ENCODE results near the gene KNTC1. TPM values are rescaled to one million over a fixed set of nuclear protein-coding genes. Genes with fewer than 3 reads are reported as not detected.
"Not testable (repeated sequence)": the region's sequence is repeated elsewhere in the genome, so short reads cannot be mapped to it uniquely, and the experiment has no call there.

Gene KNTC1
- total RNA-seq, 2 experiments from 2014 or later: 124 to 136 TPM

DNA sequence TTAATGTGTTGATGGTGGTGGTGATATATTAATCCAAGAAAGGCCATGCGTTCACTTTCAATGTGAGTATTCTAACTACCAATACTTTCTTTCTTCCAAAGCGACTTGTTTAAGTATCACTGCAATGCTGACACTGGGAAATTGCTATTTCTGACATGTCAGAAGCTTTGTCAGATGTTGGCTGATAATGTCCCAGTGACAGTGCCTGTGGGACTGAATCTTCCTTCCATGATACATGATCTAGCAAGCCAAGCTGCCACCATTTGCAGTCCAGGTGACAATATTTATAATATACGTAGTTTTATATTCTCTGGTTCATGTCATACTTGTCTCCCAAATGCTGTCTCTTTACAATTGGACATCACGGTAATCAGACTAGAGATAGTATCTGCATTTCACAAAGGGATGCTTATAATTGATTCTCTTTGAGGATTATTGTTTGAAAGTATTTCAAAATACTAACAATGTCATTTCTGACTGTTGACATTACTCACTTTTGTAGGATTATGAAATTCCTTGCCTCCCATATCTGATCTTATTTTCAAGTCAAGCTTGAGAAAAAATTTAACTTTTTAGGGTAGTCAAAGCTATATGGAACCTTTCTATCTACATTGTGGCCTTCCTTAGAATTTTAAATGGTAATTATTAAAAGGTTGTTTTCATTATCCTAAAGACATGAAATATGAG is 57.3 kb downstream of the KNTC1 start:
- CTCF ChIA-PET: interaction anchor here (0.6 to 1.1 kb wide), 2 partner anchors 49 to 177 kb away, joined by 3 to 4 read pairs; no protein-coding TSS in a partner anchor
- Mint-ChIP-seq H3K4me3 (no peak overlapping the region), H3K27me3 (no peaks in the 10 kb centered on the region), H3K36me3 (ENCODE audit: low read depth) (peaks cover 44% of the 10 kb centered on the region), H3K4me1 (no peaks in the 10 kb centered on the region), H3K27ac (no peak overlapping the region), H3K9me3 (no peaks in the 10 kb centered on the region)
- no peak for DNase-seq
- POLR2A ChIA-PET: interaction anchor here (0.6 kb wide), 1 partner anchor 29 kb away, joined by 3 read pairs; no protein-coding TSS in a partner anchor

DNA sequence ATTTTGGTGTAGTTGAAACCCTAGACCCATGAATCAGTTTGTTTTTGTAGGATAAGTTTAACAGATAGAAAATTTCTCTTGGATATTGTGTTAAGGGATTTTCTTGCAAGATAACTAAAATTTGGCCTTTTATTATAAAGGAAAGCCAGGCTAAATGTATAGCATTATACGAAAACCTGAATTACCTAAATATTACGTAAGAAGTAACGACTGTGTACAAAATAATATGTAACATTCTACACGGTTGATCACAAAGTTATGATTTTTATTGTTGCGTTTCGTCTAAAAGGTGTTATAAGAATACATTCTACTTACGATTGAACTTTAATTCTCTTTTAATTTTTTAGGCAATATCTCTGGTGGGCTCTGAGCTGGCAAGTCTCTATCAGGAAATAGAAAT is 63.9 kb downstream of the KNTC1 start:
- Mint-ChIP-seq H3K27me3 (no peaks in the 10 kb centered on the region), H3K4me3 (no peak overlapping the region), H3K9me3 (no peaks in the 10 kb centered on the region), H3K36me3 (ENCODE audit: low read depth) (peaks cover 40% of the 10 kb centered on the region), H3K4me1 (peaks cover 3% of the 10 kb centered on the region), H3K27ac (no peak overlapping the region)
- no peak for DNase-seq
- CTCF ChIA-PET: no interaction called here
- POLR2A ChIA-PET: no interaction called here

DNA sequence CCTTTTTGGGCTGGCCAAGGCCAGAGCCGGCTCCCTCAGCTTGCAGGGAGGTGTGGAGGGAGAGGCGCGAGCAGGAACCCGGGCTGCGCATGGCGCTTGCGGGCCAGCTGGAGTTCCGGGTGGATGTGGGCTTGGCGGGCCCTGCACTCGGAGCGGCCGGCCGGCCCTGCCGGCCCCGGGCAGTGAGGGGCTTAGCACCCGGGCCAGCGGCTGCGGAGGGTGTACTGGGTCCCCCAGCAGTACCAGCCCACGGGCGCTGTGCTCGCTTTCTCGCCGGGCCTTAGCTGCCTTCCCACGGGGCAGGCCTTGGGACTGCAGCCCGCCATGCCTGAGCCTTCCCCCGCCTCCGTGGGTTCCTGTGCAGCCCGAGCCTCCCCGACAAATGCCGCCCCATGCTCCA is 64.9 kb downstream of the KNTC1 start:
- H3K27ac Mint-ChIP-seq, DNase-seq, POLR2A ChIA-PET, H3K4me1 Mint-ChIP-seq, H3K4me3 Mint-ChIP-seq, CTCF ChIA-PET, H3K27me3 Mint-ChIP-seq, H3K9me3 Mint-ChIP-seq: not testable (repeated sequence)
- peaks cover 43% of the 10 kb centered on the region for H3K36me3 Mint-ChIP-seq (ENCODE audit: low read depth)

DNA sequence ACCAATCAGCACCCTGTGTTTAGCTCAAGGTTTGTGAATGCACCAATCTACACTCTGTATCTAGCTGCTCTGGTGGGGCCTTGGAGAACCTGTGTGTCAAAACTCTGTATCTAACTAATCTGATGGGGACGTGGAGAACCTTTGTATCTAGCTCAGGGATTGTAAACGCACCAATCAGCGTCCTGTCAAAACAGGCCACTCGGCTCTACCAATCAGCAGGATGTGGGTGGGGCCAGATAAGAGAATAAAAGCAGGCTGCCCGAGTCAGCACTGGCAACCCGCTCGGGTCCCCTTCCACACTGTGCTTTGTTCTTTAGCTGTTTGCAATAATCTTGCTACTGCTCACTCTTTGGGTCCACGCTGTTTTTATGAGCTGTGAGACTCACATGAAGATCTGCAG is 65.5 kb downstream of the KNTC1 start:
- H3K27me3 Mint-ChIP-seq, H3K4me1 Mint-ChIP-seq, H3K27ac Mint-ChIP-seq, H3K4me3 Mint-ChIP-seq, DNase-seq, H3K9me3 Mint-ChIP-seq: not testable (repeated sequence)
- H3K36me3 Mint-ChIP-seq (ENCODE audit: low read depth): peaks cover 46% of the 10 kb centered on the region
- ChIA-PET CTCF (interaction anchor here (2.0 kb wide), 1 partner anchor 18 kb away, joined by 5 read pairs; no protein-coding TSS in a partner anchor), POLR2A (interaction anchor here (0.7 kb wide), 1 partner anchor 25 kb away, joined by 3 read pairs; no protein-coding TSS in a partner anchor)

DNA sequence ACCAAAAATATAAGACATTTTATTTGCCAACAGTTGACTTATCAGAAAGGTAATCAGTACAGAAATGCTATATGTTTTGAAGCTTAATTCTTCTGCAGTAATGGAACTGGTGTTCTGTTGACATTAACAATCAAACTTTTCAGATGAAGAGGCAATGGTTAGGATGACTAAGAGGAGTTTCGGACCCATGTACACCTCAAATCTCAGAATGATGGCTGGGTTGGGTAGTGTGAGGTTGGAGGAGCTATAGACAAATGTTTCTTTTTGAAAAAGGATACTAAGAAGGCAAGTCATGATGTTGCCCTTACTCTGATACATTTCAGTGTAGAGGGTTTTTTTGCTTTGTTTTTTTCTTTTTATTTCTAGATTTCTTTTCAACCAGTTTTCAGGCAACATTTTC is 66.9 kb downstream of the KNTC1 start:
- peaks cover 3% of the 10 kb centered on the region for H3K4me1 Mint-ChIP-seq
- H3K27me3 Mint-ChIP-seq: no peaks in the 10 kb centered on the region
- DNase-seq: no peak
- ChIA-PET POLR2A (interaction anchor here (0.6 kb wide), 1 partner anchor 74 kb away, joined by 3 read pairs; no protein-coding TSS in a partner anchor), CTCF (interaction anchor here (0.6 to 2.0 kb wide), 4 partner anchors 8 to 56 kb away, joined by 3 to 5 read pairs (median 4); no protein-coding TSS in a partner anchor)
- no peaks in the 10 kb centered on the region for H3K9me3 Mint-ChIP-seq
- H3K27ac Mint-ChIP-seq: no peak overlapping the region
- peaks cover 46% of the 10 kb centered on the region for H3K36me3 Mint-ChIP-seq (ENCODE audit: low read depth)
- H3K4me3 Mint-ChIP-seq: no peak overlapping the region

DNA sequence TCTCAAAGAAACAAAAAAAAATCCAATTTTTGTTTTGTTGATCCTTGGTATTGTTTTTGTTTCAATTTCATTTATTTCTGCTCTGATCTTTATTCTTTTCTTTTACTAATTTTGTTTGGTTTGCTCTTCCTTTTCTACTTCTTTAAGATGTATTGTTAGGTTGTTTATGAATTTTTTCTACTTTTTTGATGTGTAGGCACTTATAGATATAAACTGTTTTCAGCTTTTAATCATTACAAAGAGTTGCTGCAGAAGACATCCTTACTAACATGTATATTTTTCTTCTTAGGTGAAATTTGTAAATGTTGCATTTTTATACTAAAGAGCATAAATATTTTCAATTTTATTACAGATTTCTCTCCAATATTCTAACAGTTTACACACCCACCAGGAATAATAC is 69.8 kb downstream of the KNTC1 start:
- H3K4me3 Mint-ChIP-seq: no peak overlapping the region
- H3K9me3 Mint-ChIP-seq: no peaks in the 10 kb centered on the region
- no peak for DNase-seq
- ChIA-PET CTCF (no interaction called here), POLR2A (interaction anchor here (0.6 kb wide), 1 partner anchor 157 kb away, joined by 4 read pairs; no protein-coding TSS in a partner anchor)
- peak overlapping the region; percentile 31 for H3K27ac Mint-ChIP-seq
- H3K27me3 Mint-ChIP-seq: no peaks in the 10 kb centered on the region
- peaks cover 39% of the 10 kb centered on the region for H3K36me3 Mint-ChIP-seq (ENCODE audit: low read depth)
- H3K4me1 Mint-ChIP-seq: peaks cover 3% of the 10 kb centered on the region

DNA sequence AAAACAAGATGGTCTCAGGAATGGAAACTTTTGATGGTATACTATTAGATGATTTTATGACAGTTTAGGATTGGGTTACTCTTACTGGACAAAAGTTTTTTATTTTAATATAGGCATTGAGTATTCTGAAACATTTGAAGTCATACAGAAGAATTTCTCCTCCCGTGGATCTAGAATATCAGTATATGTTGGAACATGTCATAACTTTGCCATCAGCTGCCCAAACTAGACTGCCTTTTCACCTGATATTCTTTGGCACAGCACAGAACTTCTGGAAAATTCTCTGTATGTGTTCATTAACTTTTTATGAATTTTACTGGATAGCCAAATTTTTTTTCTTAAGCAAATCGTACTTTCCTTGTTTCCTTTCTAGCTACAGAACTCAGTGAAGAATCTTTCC is 75.4 kb downstream of the KNTC1 start:
- H3K4me1 Mint-ChIP-seq: no peaks in the 10 kb centered on the region
- H3K4me3 Mint-ChIP-seq: no peak overlapping the region
- ChIA-PET CTCF (interaction anchor here (0.6 to 1.5 kb wide), 3 partner anchors 65 to 244 kb away, joined by 3 to 4 read pairs (median 3); no protein-coding TSS in a partner anchor), POLR2A (no interaction called here)
- DNase-seq: no peak
- H3K27ac Mint-ChIP-seq: no peak overlapping the region
- peaks cover 31% of the 10 kb centered on the region for H3K36me3 Mint-ChIP-seq (ENCODE audit: low read depth)
- no peaks in the 10 kb centered on the region for H3K9me3 Mint-ChIP-seq
- no peaks in the 10 kb centered on the region for H3K27me3 Mint-ChIP-seq

DNA sequence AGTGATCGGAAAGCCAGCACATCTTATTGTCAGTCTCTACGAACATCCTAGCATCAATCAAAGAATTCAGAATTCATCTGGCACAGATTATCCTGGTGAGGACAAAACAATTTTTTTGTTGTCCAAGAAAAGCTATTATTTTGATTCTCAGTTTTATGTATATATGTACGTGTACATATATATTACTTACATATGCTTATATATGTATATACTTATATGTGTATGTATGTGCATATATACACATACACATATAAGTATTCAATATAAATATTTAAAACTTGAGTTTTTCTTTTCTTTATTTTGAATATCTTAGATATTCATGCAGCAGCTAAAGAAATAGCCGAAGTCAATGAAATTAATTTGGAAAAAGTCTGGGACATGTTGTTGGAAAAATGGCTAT is 77.9 kb downstream of the KNTC1 start:
- Mint-ChIP-seq H3K27me3 (no peaks in the 10 kb centered on the region), H3K4me3 (no peak overlapping the region), H3K36me3 (ENCODE audit: low read depth) (peaks cover 21% of the 10 kb centered on the region), H3K9me3 (no peaks in the 10 kb centered on the region), H3K27ac (no peak overlapping the region), H3K4me1 (no peaks in the 10 kb centered on the region)
- no peak for DNase-seq
- CTCF ChIA-PET: interaction anchor here (0.9 to 1.0 kb wide), 2 partner anchors 10 to 269 kb away, joined by 4 read pairs; no protein-coding TSS in a partner anchor
- POLR2A ChIA-PET: no interaction called here

DNA sequence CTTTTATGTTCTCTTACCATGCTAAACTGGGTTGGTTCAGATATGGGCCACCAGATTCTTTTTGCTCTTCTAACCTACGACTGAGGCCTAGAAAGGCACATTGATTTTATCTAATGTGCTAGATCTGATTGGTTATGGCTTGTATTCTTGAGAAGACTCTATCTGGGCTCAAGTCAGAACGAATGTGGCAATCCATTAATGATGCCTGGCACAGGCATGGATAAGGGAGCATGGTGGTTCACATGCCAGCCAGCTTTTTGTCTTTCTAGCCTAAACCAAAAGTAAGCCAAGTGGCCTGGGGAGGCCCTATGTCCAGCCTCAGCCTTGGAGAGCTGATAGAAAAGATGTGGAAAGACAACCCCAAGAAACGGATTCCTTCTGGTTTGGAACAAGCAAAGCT is 82.7 kb downstream of the KNTC1 start:
- no peak for DNase-seq
- H3K27me3 Mint-ChIP-seq: no peaks in the 10 kb centered on the region
- no peaks in the 10 kb centered on the region for H3K9me3 Mint-ChIP-seq
- ChIA-PET CTCF (interaction anchor here (1.9 kb wide), 1 partner anchor 16 kb away, joined by 5 read pairs; no protein-coding TSS in a partner anchor), POLR2A (no interaction called here)
- H3K4me1 Mint-ChIP-seq: no peaks in the 10 kb centered on the region
- H3K4me3 Mint-ChIP-seq: no peak overlapping the region
- H3K27ac Mint-ChIP-seq: no peak overlapping the region
- H3K36me3 Mint-ChIP-seq (ENCODE audit: low read depth): peaks cover 38% of the 10 kb centered on the region

DNA sequence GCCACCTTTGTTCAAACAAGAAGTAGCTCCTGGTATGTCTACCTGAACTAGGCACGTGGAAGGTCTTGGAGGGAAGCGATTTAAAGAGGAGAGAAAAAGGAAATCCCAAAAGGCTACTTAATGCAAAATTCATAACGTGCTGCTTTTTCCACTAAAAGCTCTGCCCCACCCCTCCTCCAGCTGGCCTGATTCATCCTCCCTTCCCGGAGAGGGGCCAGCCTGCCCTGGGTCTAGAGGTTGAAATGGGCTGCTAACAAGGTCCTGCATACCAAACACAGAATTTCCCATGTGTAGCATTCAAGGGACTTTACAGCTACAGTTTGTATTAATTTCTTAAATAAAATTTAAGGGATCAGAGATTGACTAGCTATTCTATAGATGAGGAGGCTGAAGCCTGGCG is 83.2 kb downstream of the KNTC1 start:
- POLR2A ChIA-PET: no interaction called here
- Mint-ChIP-seq H3K4me3 (no peak overlapping the region), H3K27me3 (no peaks in the 10 kb centered on the region), H3K27ac (peak overlapping the region; percentile 27), H3K9me3 (no peaks in the 10 kb centered on the region), H3K36me3 (ENCODE audit: low read depth) (peaks cover 41% of the 10 kb centered on the region), H3K4me1 (no peaks in the 10 kb centered on the region)
- CTCF ChIA-PET: interaction anchor here (1.9 kb wide), 1 partner anchor 17 kb away, joined by 5 read pairs; no protein-coding TSS in a partner anchor
- DNase-seq: no peak

DNA sequence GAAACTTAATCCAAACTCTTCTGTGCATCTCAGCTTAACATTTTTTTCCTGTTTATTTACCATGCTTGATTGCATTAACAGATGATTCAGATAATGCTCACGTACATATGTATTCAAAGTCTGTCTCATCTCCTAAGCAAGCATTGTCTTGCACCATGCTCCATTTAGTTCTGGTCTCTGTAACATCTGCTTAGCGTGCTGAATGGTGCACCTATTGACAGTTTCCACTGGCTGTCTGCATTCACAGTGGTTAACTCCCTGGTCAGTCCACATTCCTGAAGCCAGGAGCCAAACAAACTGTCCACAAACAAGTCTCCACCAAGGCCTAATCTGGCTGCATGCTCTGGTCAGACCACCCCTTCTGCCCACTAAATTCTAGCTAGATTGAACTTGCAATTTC is 83.9 kb downstream of the KNTC1 start:
- ChIA-PET CTCF (interaction anchor here (0.5 to 1.9 kb wide), 3 partner anchors 18 to 29 kb away, joined by 3 to 5 read pairs (median 3); no protein-coding TSS in a partner anchor), POLR2A (interaction anchor here (0.5 kb wide), 1 partner anchor 100 kb away, joined by 3 read pairs; no protein-coding TSS in a partner anchor)
- DNase-seq: no peak
- H3K9me3 Mint-ChIP-seq: no peaks in the 10 kb centered on the region
- H3K27me3 Mint-ChIP-seq: no peaks in the 10 kb centered on the region
- peaks cover 45% of the 10 kb centered on the region for H3K36me3 Mint-ChIP-seq (ENCODE audit: low read depth)
- H3K4me3 Mint-ChIP-seq: no peak overlapping the region
- H3K27ac Mint-ChIP-seq: no peak overlapping the region
- no peaks in the 10 kb centered on the region for H3K4me1 Mint-ChIP-seq

DNA sequence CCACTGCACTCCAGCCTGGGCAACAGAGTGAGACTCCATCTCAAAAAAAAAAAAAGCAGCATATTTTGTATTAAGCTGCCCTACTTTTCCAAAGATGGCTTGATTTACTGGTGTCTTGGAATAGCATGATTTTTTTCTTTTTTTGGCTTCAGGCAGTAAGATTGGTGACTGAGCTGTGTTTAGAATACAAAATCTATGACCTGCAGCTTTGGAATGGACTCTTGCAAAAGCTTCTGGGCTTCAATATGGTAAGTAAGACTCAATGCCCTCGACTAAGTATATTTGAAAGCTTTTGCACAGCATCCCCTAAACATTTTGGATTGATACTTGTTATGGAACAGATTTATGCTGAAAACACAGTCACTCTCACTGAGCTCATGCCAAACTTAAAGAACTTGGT is 87.8 kb downstream of the KNTC1 start:
- POLR2A ChIA-PET: no interaction called here
- H3K36me3 Mint-ChIP-seq (ENCODE audit: low read depth): peaks cover 58% of the 10 kb centered on the region
- CTCF ChIA-PET: interaction anchor here (0.5 to 1.1 kb wide), 3 partner anchors 10 to 116 kb away, joined by 3 to 4 read pairs (median 4); no protein-coding TSS in a partner anchor
- H3K9me3 Mint-ChIP-seq: no peaks in the 10 kb centered on the region
- no peaks in the 10 kb centered on the region for H3K27me3 Mint-ChIP-seq
- H3K27ac Mint-ChIP-seq: no peak overlapping the region
- H3K4me3 Mint-ChIP-seq: no peak overlapping the region
- H3K4me1 Mint-ChIP-seq: no peaks in the 10 kb centered on the region
- DNase-seq: no peak

DNA sequence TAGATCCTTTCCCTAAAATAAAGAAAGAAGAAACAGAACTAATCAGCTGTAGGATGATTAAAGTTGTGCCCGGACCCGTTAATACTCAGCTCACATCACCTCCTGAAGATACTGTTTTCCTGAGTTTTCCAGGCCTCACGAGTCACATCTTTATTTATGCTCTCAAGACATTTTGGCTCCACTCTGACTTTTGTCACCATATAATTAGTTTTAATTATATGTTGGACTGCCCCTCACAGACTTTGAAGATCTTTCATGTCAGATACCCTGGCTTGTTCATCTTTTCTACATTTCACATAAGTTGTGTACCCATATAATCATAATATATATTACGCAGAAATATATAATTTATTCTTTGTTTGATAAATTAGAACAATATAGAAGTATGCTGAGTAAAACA is 88.7 kb downstream of the KNTC1 start:
- POLR2A ChIA-PET: interaction anchor here (0.5 kb wide), 1 partner anchor 43 kb away, joined by 3 read pairs; no protein-coding TSS in a partner anchor
- Mint-ChIP-seq H3K4me1 (no peaks in the 10 kb centered on the region), H3K9me3 (no peaks in the 10 kb centered on the region), H3K4me3 (no peak overlapping the region), H3K36me3 (ENCODE audit: low read depth) (peaks cover 60% of the 10 kb centered on the region), H3K27me3 (no peaks in the 10 kb centered on the region), H3K27ac (no peak overlapping the region)
- no peak for DNase-seq
- CTCF ChIA-PET: interaction anchor here (0.7 to 1.1 kb wide), 2 partner anchors 13 to 81 kb away, joined by 3 to 4 read pairs; no protein-coding TSS in a partner anchor
